HG02870 (cell line): ENCODE results near the gene JAKMIP2.

Source experiments
- ATAC-seq: cut with Tn5 transposase; IDR thresholded peaks from one replicate; pipeline ENCODE4 v1.9.1; 2021; ENCODE audit warnings: mild to moderate bottlenecking, moderate library complexity; ENCODE audit not compliant: unreplicated experiment

The JAKMIP2 gene

GRCh38 chr5:147704544-147704943, 78.0 kb downstream of the JAKMIP2 start:
- ATAC-seq, result no peak

- ATAC-seq, result no peak
These were observed 81.1 kb downstream of the JAKMIP2 start for GRCh38 chr5:147701468-147701867.

GRCh38 chr5:147699496-147700088, 82.9 kb downstream of the JAKMIP2 start:
- ATAC-seq, result no peak

GRCh38 chr5:147697380-147697779, 85.1 kb downstream of the JAKMIP2 start:
- no peak for ATAC-seq

- ATAC-seq, result no peak
These were observed 87.8 kb downstream of the JAKMIP2 start for GRCh38 chr5:147694772-147695171.

GRCh38 chr5:147693233-147693632, 89.3 kb downstream of the JAKMIP2 start:
- no peak for ATAC-seq

- no peak for ATAC-seq
These were observed 91.4 kb downstream of the JAKMIP2 start for GRCh38 chr5:147691130-147691529.

DNA sequence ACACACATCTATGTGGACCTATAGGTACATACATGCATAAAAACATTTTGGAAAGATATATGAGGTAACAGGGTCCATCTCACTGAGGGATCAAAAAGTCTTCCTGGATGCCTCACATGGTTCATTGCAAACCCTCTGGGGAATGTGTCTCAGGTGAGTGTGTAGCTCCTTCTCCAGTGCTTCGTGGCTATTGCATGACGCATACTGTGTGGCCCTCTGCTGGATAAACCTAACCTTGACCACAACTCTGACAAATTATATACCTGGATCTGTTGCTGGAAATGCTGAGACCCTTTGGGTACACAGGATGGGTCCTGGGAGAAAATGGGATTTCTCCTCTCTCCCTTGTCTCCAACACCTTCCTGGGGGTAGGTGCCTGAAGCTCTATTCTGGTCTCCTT, 91.9 kb downstream of the JAKMIP2 start:
- no peak for ATAC-seq

GRCh38 chr5:147689426-147689825, 93.1 kb downstream of the JAKMIP2 start:
- ATAC-seq, result no peak

DNA sequence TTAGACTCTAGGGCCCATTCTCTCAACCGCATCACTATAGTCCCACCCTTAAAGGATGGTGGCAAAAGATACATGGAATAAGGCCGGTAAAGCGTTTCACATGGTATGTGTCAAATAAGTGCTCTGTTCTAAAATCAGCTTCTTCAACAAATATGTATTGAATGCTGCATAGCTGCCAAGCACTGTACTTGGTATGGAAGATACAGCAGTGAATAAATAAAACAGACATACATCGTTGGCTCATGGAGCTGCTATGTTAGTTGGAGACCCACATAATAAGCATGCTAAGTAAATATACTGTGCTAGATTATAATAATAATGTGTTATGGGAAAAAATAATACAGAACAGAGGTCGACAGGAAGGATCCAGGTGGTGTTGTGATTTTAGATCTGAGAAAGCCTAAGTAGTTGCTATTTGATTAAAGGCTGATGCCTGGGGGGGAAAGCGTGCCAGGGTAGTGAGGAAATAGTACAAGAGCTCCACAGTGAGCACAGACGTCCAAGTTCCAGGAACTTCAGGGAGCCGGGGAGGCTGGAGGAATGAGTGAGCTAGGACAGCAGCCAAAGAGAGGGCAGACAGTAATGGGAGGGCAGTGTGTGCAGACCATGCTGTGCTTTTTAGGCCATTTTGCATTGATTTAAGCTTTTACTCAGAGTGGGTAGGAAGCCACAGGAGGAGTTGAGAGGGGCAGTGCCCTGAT, 93.7 kb downstream of the JAKMIP2 start:
- ATAC-seq, result no peak

GRCh38 chr5:147687118-147687517, 95.4 kb downstream of the JAKMIP2 start:
- ATAC-seq, result no peak

DNA sequence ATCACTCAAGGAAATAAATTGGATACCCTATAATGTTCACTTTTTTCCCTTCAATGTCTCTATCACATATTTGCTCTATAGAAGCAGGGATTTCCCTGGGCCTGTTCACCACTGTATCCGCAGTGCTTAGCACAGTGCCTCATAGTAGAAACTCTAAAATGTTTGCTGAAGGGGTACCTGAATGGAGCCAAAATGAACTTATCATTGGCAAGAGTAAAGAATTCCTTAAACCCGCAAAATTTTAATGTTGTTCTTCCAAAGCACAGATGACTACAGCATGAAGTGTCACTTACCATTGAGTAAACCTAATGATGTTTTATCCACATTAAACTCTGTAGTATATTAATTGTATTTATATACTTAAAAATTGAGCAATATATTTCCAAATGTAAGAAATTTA, 96.1 kb downstream of the JAKMIP2 start:
- ATAC-seq, result no peak

GRCh38 chr5:147685993-147686392, 96.5 kb downstream of the JAKMIP2 start:
- no peak for ATAC-seq

DNA sequence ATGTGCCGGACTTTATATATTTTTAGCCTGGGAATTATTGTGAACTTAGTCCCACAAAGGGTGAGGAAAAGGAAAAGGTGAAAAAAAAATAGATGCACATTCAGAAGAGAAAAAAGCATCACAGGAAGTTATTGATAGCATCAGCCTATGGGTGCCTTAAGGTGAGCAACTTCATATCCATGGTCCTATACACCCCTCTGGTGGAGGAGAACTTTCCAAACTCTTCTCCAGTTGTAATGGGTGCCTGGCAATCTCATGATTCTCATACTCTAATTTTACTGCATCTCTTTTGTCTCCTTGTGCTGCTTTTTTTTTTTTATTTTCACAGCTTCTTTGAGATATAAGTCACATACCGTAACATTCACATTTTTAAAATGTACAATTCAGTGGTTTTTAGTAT, 107.4 kb downstream of the JAKMIP2 start:
- no peak for ATAC-seq

DNA sequence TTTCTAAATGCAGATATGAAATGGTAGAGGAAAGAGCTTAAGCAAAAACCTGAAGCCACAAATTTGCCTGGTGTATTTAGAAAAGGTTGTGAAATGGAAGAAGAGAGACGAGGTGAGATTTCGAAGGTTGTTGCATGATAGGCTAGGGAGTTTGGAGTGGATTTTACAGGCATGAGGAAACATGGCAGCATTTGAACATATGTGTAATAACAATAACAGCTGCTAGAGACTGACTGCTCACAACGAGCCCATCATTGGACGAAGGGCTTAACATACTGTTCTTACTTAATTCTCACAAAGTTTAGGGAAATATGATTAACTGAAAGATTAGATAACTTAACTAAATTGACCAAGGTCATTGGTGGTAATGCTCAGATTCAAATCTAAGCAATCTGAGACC, 108.1 kb downstream of the JAKMIP2 start:
- no peak for ATAC-seq

DNA sequence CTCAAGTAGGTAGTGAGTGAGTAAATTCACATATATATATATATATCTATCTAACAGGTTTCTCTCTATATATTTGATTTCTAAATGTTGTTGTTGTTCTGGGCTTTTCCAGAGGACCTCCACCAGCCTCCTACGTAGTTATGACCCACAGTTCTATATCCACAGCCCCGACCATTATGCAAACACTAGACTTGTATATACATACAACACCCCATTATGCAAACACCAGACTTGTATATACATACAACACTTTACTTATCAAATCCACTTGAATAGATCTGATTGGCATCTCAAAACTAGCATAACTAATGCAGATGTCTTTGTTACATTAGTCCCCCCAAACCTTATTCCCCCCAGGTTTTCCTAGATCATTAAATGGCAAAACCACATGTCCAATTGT, 108.7 kb downstream of the JAKMIP2 start:
- no peak for ATAC-seq

DNA sequence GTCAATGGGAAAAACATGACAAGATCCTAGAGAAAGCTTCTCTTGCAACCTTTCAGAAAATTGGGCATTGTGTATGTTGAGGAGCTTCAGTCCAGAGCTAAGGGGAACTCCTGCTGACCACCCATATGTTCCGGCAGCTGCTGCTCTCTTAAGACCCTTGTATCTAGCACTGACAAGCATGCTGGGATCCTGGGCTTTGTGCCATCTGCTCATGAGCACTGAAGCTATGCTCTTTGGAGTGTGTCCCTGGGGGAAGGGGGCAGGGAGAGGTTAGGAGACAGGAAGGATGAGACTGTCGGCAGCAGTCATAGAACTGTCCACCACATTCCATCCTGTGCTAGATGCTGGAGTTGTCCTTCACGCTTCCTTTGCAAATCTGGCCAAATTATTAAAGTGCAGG, 109.3 kb downstream of the JAKMIP2 start:
- ATAC-seq, result no peak

DNA sequence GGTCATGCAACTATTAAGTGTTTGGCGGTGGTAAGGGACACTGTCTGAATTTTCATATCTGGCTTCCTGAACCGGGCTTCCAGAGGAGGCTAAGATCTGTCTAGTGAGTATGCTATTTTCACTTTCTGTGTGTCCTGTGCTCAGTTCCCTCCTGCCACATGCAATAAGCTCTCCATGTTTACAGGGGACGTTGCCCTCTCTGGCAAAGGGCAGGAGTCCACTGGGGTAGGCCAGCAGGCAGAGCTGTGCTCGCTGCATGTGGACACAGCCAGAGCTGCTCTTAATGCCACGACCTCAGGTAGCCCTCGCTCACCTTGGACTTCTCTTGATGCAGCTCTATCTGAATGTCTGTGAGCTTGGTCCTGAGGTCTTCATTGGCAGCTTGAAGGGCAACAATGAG, 111.2 kb downstream of the JAKMIP2 start:
- no peak for ATAC-seq

DNA sequence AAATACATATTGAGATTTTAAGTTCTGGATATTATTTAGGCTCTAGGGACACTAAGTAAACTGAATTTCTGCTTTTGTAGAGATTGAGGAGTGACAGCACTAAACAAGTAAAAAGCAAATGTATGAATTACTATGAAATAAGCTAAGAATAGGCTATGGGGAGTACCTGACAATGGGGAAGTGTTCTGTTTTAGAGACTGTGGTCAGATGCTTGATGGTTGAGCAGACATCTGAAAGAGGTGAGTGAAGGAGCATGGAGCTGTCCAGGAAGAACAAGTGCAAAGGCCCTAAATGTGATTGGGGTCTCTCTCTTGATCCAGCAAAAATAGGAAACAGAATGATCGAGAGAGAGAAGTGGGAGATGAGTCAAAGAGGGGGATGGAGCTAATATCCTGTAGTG, 111.7 kb downstream of the JAKMIP2 start:
- ATAC-seq, result no peak

GRCh38 chr5:147669169-147669869, 113.2 kb downstream of the JAKMIP2 start:
- no peak for ATAC-seq

DNA sequence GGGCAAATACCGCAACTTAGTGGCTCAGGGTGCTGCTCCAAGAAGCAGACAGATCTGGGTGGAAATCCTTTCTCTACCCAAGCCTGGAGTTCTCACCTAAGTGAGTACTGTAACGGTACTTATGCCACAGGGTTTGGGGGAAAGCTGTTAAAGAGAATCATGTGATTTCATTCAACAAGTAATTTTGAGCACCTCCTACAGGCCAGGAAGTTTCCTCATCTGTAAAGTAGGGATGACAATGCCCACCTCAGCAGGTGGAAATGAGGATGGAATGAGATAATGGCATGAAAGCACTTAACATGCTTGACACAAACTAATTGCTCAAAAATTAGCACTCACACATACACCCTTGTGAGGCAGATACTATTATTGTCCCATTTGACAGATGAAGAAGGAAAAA, 114.1 kb downstream of the JAKMIP2 start:
- no peak for ATAC-seq

DNA sequence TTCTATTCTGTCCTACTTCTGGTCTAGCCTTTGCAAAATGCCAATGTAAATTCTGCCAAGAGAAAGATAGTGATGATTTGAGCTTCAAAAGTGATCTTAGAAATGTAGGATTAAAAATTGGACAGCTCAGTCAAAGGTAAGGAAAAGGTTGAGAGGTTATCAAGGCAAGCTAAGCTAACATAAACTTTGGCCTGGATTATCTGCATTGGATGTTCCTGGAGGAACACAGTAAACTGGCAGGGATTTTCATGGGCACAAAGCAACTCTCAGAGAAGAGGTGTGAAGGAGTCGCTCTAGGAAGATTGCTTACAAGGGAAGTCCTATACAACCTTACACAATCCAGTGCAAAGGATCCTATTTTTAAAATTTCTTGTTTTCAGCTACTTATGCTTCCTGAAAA, 115.2 kb downstream of the JAKMIP2 start:
- no peak for ATAC-seq
